Smooth muscle cell (in vitro differentiated cells): ENCODE results near the gene FAM200B. TPM values are rescaled to one million over a fixed set of nuclear protein-coding genes. Genes with fewer than 3 reads are reported as not detected.
A peak's percentile ranks its signal among the peaks of the same experiment; 100 is the strongest.

Experiments used
- DNase-seq: peaks from one replicate; lab custom pipeline; 2025; ENCODE audit not compliant: unreplicated experiment; lab: John Stamatoyannopoulos, UW
- H2AFZ ChIP-seq: fragments of 200-600 bp; sonication (generic); 2 replicates; pipeline ENCODE4 v1.6.0; 2016; ENCODE audit warnings: antibody characterized with exemption, low read depth, mild to moderate bottlenecking
- H3F3A ChIP-seq: fragments of 200-600 bp; sonication (generic); 2 replicates; pipeline ENCODE4 v1.6.0; 2017; ENCODE audit warnings: antibody characterized with exemption, low read depth
- H3K27ac ChIP-seq: fragments of 200-600 bp; sonication (generic); 2 replicates; pipeline ENCODE4 v1.5.1; 2016; ENCODE audit warnings: low read depth, mild to moderate bottlenecking
- H3K27me3 ChIP-seq: fragments of 200-600 bp; sonication (generic); 2 replicates; pipeline ENCODE4 v1.6.1; 2016; ENCODE audit warnings: low read depth, mild to moderate bottlenecking
- H3K36me3 ChIP-seq: fragments of 200-600 bp; sonication (generic); 2 replicates; pipeline ENCODE4 v1.5.1; 2016; ENCODE audit warnings: low read depth
- H3K4me1 ChIP-seq: fragments of 200-600 bp; sonication (generic); 2 replicates; pipeline ENCODE4 v1.5.1; 2016; ENCODE audit warnings: low read depth
- H3K4me2 ChIP-seq: fragments of 200-600 bp; sonication (generic); 2 replicates; pipeline ENCODE4 v1.6.0; 2016; ENCODE audit warnings: mild to moderate bottlenecking
- H3K4me3 ChIP-seq: fragments of 200-600 bp; sonication (generic); 2 replicates; pipeline ENCODE4 v1.5.1; 2016; ENCODE audit warnings: mild to moderate bottlenecking
- H3K79me2 ChIP-seq: fragments of 200-600 bp; sonication (generic); 2 replicates; pipeline ENCODE4 v1.6.0; 2016; ENCODE audit warnings: low read depth, mild to moderate bottlenecking
- H3K9ac ChIP-seq: fragments of 200-600 bp; sonication (generic); 2 replicates; pipeline ENCODE4 v1.6.0; 2016; ENCODE audit warnings: low read depth
- H3K9me3 ChIP-seq: fragments of 200-600 bp; sonication (generic); replicated peaks from 2 replicates; pipeline ENCODE4 v1.5.1; 2016; ENCODE audit warnings: low read depth
- H4K20me1 ChIP-seq: fragments of 200-600 bp; sonication (generic); 2 replicates; pipeline ENCODE4 v1.6.0; 2016; ENCODE audit warnings: low read depth
- CTCF ChIP-seq: fragments of 200-600 bp; sonication (generic); IDR thresholded peaks from 2 replicates; pipeline ENCODE4 v1.5.1; 2017; ENCODE audit warnings: borderline replicate concordance, mild to moderate bottlenecking, antibody characterized with exemption; ENCODE audit not compliant: insufficient read depth, poor library complexity, severe bottlenecking
- WGBS: methylation state at CpG from one replicate; pipeline ENCODE4 v1.1.7; 2016; ENCODE audit warnings: low lambda C conversion rate; 5-methylcytosine and 5-hydroxymethylcytosine counted together
- polyA plus RNA-seq: library from polyadenylated mRNA; unstranded; fragments of >200 nt; fragmentation: Nextera tagmentation; extraction: Ambion mirVana; gene quantifications from 2 replicates; pipeline ENCODE4 v1.2.1, GENCODE V29; 2016
- total RNA-seq: library from RNA; depleted of rRNA; stranded (reverse); fragments of >200 nt; gene quantifications from 2 replicates; pipeline ENCODE4 v1.2.3, GENCODE V29; 2014

Gene FAM200B
- total and polyA plus RNA-seq, 2 experiments from 2014 or later, result 24.1 to 49.8 TPM

GRCh38 chr4:15652841-15653240 lies 28.8 kb upstream of the FAM200B start:
- WGBS, result 80% methylated on average over 4 of the region's 4 CpGs
- peaks cover 51% of the 10 kb centered on the region for H3K4me1 ChIP-seq
- H3K27me3 ChIP-seq, result no peaks in the 10 kb centered on the region
- no peak for DNase-seq
- H3K79me2 ChIP-seq, result peaks cover 67% of the 10 kb centered on the region
- H3K4me3 ChIP-seq, result peak overlapping the region; percentile 70
- H4K20me1 ChIP-seq, result peaks cover 62% of the 10 kb centered on the region
- peak overlapping the region; percentile 72 for H3K9ac ChIP-seq
- TF ChIP-seq CTCF, result no peak
- H3K36me3 ChIP-seq, result no peaks in the 10 kb centered on the region
- H3K27ac ChIP-seq, result peak overlapping the region; percentile 96
- H3F3A ChIP-seq, result peaks cover 22% of the 10 kb centered on the region
- no peaks in the 10 kb centered on the region for H3K9me3 ChIP-seq
- peak overlapping the region; percentile 90 for H3K4me2 ChIP-seq
- H2AFZ ChIP-seq, result no peak overlapping the region

DNA sequence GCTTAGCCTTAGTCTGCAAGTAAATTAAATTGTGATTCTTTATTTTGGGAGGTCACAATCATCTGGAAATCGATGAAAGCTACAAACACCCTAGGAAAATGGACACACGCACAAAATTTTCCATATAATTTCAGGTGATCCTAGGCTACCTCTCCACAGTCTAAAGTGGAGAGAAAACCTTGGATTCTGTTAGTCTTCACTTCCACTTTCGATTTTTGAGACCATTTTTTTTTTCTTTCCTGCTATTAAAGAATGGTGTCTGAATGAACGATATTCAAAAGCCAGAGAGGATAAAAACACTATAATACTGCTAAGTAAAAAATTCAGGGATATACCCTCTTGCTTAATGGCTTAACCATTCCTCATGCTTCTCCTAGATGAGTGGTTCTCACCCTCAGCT lies 28.2 kb upstream of the FAM200B start:
- Histone ChIP-seq H4K20me1 (peaks cover 57% of the 10 kb centered on the region), H3K4me1 (peaks cover 51% of the 10 kb centered on the region), H3K9ac (peak overlapping the region; percentile 72), H3K27me3 (no peaks in the 10 kb centered on the region), H3F3A (peaks cover 22% of the 10 kb centered on the region), H3K36me3 (no peaks in the 10 kb centered on the region), H3K27ac (peak overlapping the region; percentile 96), H3K4me2 (peak overlapping the region; percentile 90), H2AFZ (no peak overlapping the region), H3K4me3 (peak overlapping the region; percentile 70), H3K79me2 (peaks cover 61% of the 10 kb centered on the region), H3K9me3 (no peaks in the 10 kb centered on the region)
- no peak for TF ChIP-seq CTCF
- WGBS, result 73% methylated on average over 4 of the region's 4 CpGs
- DNase-seq, result no peak

- no peak for TF ChIP-seq CTCF
- peak overlapping the region; percentile 70 for H3K4me3 ChIP-seq
- peaks cover 22% of the 10 kb centered on the region for H3F3A ChIP-seq
- H3K4me1 ChIP-seq, result peaks cover 51% of the 10 kb centered on the region
- peak overlapping the region; percentile 8 for H2AFZ ChIP-seq
- H3K9ac ChIP-seq, result peak overlapping the region; percentile 72
- peak overlapping the region; percentile 96 for H3K27ac ChIP-seq
- peaks cover 55% of the 10 kb centered on the region for H3K79me2 ChIP-seq
- DNase-seq, result no peak
- H3K36me3 ChIP-seq, result no peaks in the 10 kb centered on the region
- H3K4me2 ChIP-seq, result peak overlapping the region; percentile 90
- peaks cover 50% of the 10 kb centered on the region for H4K20me1 ChIP-seq
- 2% methylated on average over 7 of the region's 7 CpGs for WGBS
- no peaks in the 10 kb centered on the region for H3K9me3 ChIP-seq
- H3K27me3 ChIP-seq, result no peaks in the 10 kb centered on the region
Measured at GRCh38 chr4:15653864-15654592, 27.6 kb upstream of the FAM200B start.
